B cell (primary cell): ENCODE results near the gene CEMIP.

ENCODE experiments used
- CTCF ChIP-seq: fragments of 200-600 bp; IDR thresholded peaks from one replicate; pipeline ENCODE4 v1.8.0; 2022; ENCODE audit warnings: antibody characterized with exemption, mild to moderate bottlenecking
- EZH2 ChIP-seq: IDR thresholded peaks from 2 replicates; pipeline ENCODE4 v1.6.1; 2012; ENCODE audit warnings: borderline replicate concordance, low read depth, mild to moderate bottlenecking, moderate library complexity, low read length; ENCODE audit not compliant: insufficient read depth, poor library complexity, severe bottlenecking

DNA sequence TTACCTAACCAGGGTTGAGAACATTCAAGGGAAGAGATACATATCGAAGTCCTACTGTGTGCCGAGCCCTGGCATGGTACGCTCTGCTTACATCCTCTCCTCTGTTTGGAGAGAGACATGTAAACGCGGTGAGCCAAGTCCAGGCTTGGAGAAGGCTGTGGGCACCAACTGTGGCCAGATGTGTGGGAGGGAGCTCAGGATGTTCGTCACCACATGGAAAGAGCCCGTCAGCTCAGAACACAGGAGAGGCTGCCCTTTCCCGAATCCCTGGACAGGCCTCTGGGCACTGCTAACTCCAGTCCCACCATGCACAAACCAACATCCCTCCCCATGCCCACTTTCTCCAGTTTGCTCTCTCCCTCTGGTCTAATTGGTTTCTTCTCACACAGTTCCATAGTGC is 167.4 kb downstream of the CEMIP start:
- TF ChIP-seq CTCF: no peak
- TF ChIP-seq EZH2: no peak
